IPS-NIHi7 (cell line): ENCODE measurements around the gene ZSWIM6.

ENCODE experiments used
- DNase-seq: peaks from one replicate; pipeline ENCODE4 v3.0.0; 2012; ENCODE audit warnings: mixed read lengths; ENCODE audit errors: extremely low spot score

The ZSWIM6 gene

GRCh38 chr5:61441742-61442141 is 109.7 kb downstream of the ZSWIM6 start:
- no peak for DNase-seq

GRCh38 chr5:61447780-61448495 is 115.9 kb downstream of the ZSWIM6 start:
- DNase-seq, result no peak

- DNase-seq, result peak; percentile 28
Observed at GRCh38 chr5:61449804-61450492, 117.9 kb downstream of the ZSWIM6 start.

DNA sequence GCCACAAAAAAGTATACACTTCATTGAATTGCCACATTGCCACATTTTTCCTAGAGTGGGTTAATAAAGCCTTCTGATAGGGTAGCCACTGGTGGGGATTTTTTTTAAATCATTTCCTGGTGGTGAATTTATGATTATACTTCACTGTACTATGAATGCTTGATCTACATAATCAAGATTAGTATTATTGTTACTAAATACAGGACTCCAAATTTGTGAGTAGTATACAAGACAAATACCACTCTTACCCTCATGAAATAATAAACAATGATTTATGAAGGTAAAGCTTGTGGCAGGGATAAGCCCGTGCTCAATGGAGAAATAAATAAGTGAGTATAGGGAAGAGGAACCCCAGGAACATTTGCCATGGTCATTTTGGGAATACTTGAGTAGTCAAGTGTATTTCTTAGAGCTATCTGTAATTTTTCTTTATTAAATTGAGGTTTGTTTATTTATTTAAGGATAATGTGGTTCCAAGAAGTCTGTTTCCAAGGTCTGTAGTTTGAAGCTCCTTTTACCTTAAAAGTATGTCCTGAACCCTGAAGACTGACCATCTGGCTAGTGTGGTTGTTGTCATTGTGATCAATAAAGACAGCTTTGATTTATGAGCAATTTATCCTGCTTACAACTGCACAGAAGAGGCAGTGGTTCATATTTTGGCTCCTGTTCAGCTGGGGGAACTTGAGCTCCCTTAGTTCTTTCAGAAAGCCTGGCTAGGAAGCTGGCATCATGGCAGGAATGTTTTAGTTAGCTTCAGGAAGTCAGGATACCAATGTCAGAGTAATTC is 118.6 kb downstream of the ZSWIM6 start:
- no peak for DNase-seq

- no peak for DNase-seq
Observed at GRCh38 chr5:61455179-61456006, 123.3 kb downstream of the ZSWIM6 start.

GRCh38 chr5:61460471-61460870 is 128.4 kb downstream of the ZSWIM6 start:
- DNase-seq, result no peak

- DNase-seq, result no peak
Observed at GRCh38 chr5:61461417-61461816, 129.4 kb downstream of the ZSWIM6 start.

DNA sequence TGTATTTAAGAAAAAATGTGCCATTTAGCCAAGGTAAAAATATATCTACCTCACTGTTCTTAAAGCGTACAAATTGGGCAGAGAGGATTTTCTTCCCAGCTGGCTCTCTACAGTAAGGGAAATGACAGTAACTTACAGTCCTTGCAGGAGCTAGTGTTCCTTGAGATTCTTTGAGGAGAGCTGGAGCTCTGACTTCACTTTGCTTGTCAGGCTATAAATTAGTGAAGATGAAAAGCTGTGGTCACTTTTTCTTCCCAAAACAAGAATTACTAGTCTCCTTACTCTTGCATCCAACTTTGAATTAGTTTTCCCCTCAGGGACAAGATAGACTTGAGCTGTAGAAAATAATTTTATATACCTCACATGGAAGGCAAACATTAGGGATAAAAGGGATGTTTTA is 129.9 kb downstream of the ZSWIM6 start:
- DNase-seq, result no peak

DNA sequence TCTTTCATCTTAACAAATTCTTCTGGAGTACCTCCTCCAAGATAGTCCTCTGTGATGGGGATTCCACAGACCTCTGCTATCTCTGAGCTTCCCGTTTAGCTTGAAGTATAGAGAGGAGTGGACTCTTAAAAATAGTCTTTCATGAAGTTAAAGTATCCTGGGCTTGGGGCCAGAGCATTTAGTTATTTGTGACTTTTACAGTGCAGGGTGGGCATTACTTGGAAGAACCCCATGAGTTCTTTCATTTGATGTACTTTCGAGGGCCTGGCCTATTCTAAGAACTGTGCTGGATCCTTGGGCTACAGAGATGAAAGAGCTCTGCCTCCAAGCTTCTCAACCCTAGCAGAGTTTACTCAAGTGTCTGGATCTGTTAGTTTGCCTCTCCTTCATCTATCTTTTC is 131.5 kb downstream of the ZSWIM6 start:
- DNase-seq, result no peak

- DNase-seq, result no peak
Observed at GRCh38 chr5:61464512-61464911, 132.5 kb downstream of the ZSWIM6 start.

GRCh38 chr5:61465066-61465465 is 133.0 kb downstream of the ZSWIM6 start:
- no peak for DNase-seq

DNA sequence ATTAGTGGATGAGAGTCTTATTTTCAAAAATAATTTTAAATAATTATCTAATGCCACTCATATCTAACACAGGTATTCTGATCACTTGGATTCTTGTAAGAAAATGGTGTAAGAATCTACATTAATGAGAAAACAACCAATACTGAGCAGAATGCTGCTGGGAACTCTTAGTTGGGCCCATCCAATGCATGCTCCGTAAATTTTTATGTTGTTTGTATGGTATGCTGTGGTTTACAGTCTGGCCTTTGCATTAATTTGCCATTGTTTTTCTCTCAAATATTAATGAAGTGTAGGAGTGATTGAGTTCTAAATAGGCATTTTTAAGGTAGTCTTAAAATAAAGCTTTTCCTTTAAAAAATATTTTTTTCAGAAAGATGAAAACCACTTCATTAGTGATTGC is 133.4 kb downstream of the ZSWIM6 start:
- DNase-seq, result no peak

DNA sequence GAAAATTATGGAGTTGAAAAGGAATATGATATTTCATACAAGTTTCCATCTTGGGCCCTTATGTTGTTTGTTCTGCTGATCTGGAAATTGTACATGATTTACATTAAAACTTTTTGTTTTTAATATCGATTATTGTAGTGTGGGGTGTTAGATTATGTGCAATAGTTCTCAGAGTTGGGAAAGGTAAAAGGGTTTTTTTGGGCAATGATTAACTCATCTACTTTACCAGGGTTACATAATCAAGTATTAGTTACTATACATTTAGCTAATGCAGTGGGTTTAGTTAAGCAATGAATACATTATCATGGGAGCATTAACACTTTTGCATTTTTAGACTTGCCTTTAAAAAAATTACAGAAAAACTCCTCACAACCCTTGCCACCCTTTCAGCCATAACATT is 134.0 kb downstream of the ZSWIM6 start:
- DNase-seq, result no peak

- DNase-seq, result no peak
Observed at GRCh38 chr5:61467766-61468482, 135.9 kb downstream of the ZSWIM6 start.

- no peak for DNase-seq
Observed at GRCh38 chr5:61468483-61468865, 136.4 kb downstream of the ZSWIM6 start.

DNA sequence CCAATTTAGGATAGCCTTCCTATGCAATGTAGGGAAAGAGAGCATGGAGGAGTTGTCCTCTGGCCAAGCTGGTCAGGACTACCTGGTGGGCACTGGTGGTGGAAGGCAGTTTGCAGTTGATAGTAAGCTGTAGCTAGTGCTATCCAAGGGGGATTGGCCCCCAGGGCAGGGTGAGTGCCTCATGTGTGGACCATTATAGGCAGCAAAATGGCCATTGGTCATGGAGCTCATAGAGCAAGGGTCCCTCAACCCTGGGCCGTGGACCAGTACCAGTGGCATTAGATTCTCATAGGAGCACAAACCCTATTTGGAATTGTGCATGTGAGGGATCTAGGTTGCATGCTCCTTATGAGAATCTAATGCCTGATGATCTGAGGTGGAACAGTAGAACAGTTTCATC is 139.3 kb downstream of the ZSWIM6 start:
- no peak for DNase-seq

DNA sequence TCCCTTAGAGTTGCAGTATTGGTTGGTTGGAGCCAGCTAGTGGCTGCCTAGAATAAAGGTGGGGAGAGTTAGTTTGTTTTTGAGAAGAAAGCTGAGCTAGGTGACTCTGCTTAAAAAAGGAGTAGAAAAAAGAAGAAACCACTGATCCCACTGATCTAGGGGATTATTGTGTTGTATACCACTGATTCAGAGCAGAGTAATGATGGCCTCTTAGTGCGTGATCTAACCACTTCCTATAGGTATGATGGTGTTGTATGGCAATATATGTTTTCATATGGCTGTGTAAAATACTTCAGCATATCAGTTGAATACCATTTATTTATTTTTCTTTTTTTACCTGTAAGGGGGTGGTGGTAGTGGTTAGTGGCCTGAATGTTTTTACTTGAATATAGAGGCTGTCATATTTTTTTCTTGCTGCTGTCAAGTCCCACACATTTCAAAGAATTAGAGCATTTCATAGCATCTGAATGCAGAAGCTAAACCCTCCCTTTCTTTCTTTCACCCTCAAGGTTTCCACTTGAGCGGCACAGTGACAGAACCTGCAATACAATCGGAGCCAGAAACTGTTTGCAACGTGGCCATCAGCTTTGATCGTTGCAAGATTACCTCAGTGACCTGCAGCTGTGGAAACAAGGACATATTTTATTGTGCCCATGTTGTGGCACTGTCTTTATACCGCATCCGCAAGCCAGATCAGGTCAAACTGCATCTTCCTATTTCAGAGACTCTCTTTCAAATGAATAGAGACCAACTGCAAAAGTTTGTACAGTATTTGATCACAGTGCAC is 140.3 kb downstream of the ZSWIM6 start:
- no peak for DNase-seq

DNA sequence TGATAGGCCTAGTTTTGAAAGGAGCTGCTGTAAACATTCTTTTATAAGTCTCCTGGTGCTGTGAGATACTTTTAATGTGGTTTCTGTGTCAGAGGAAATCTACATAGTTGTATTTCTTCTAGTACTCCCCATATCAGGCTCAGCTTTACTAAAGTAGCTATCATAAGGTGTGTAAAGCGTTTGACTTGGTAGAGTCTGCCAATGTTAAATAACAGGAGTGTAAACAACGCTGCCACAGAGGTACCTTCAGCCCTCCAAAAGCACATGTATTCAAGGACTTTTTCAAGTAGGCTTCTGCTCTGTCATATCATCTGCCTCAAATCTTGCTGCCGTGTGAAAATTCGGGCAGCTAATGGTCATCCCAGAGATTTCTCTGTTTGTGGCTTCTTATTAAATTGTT is 142.7 kb downstream of the ZSWIM6 start:
- no peak for DNase-seq

DNA sequence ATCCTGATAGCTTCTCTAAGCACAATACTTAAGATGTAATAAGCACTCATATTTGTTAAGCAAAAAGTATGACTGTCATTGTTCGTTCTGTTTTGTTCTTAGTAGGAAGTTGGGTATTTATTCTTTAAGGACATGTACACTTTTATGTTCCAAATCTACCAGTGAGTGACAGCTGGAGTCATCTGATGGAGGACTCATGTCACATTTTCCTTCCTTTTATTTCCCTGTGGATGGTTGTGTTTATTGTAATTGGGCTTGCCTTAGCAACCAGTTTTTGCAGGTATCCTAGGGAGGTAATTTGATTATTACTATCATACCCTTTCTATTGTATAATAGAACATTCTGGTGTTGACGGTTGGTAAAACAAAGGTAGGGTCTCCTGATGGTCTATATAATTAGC is 145.7 kb downstream of the ZSWIM6 start:
- no peak for DNase-seq

DNA sequence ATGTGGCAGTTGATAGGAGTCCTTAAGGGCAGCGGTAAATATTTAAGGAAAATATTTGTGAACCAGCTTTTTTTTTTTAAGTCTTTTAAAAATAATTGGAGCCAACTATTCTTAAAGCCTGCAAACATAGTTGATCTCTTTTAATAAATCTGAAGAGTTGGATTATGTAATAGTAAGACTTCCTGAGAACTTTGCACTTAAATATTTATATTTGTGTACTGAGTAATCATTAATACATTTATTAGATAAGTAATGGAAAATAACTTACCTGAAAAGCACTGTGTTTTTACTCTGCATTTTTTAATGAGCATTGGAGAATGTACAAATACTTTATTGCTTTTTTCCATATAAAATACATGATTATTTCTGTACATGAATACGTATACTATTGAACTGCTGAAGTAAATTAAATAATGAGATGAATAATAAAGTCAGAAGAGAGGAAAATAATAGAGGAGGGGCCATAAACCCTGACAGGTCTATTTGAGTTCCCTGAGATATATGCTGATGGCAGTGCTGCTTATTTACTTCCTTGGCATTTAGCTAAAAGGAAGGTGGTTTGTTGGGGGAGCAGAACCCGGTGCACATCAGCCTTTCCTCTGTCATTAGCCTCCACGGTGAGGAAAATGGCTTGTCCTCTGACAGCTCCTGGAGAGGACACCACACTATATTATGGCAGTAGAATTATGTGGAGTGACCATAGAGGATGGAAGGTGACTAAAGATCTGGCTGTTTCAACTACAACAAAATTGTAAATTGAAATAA is 148.0 kb downstream of the ZSWIM6 start:
- DNase-seq, result no peak
